ENCODE results near the gene DCXR. TPM values are rescaled to one million over a fixed set of nuclear protein-coding genes. Genes with fewer than 3 reads are reported as not detected.

Gene DCXR
- total and polyA plus RNA-seq, 2 of the 4 experiments (the other 2 are of a cell fraction) = 36.6 to 139 TPM

DNA sequence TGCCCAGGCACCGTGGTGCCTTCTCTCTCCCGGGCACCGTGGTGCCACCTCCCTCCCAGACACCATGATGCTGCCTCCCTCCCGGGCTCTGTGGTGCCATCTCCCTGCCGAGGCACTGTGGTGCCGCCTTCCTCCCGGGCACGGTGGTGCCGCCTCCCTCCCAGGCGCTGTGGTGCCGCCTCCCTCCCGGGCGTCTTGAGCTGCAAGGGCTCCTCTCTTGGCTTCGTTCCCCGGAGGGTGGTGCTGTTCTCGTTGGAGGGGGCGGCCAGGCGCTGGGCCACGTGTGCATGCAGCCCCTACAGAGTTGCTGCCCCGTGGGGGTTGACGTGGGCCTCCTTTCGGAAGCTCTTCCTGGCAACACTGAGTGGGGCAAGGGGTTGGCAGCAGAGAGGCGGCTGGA lies 23.1 kb downstream of the DCXR start:
- Histone ChIP-seq H3K79me1 (ENCODE audit: low read depth in 1 of 2, low read length in 2 of 2) (0 out of 4 replicates have a peak, but pooled peaks cover 0 to 3% of the 10 kb centered on the region in 2 experiments), H4K5ac (ENCODE audit: low read depth, low read length) (no peak overlapping the region), H3K9me1 (ENCODE audit: insufficient read depth, low read length) (no peaks in the 10 kb centered on the region), H3K56ac (ENCODE audit: extremely low read depth, insufficient read depth, low read length) (no peak overlapping the region), H4K91ac (ENCODE audit: insufficient read depth, low read depth, low read length) (no peak overlapping the region), H4K8ac (ENCODE audit: low read depth in 2 of 2, low read length in 2 of 2) (no peak overlapping the region), H2AK5ac (ENCODE audit: low read depth, low read length) (no peak overlapping the region), H2BK120ac (ENCODE audit: low read depth, low read length) (no peak overlapping the region), H3K9ac (ENCODE audit: low read depth, low read length) (no peak overlapping the region), H3K4me2 (ENCODE audit: low read depth, low read length) (no peak overlapping the region), H3K27me3 (ENCODE audit: control insufficient read depth, insufficient read depth, low read length) (no peaks in the 10 kb centered on the region), H3K18ac (ENCODE audit: low read depth, low read length) (no peak overlapping the region), H2BK5ac (ENCODE audit: low read depth, low read length, poor library complexity, severe bottlenecking) (no peak overlapping the region), H2BK15ac (ENCODE audit: low read depth, low read length) (no peak overlapping the region), H3K4me1 (ENCODE audit: control insufficient read depth, insufficient read depth, low read length) (no peaks in the 10 kb centered on the region), H3K36me3 (ENCODE audit: control insufficient read depth, insufficient read depth, low read length) (peaks cover 10% of the 10 kb centered on the region; the same call in 1 of the 2 replicates), H3K27ac (ENCODE audit: insufficient read depth, low read length) (no peak overlapping the region), H2BK20ac (ENCODE audit: low read depth, low read length) (no peak overlapping the region), H3K4me3 (ENCODE audit: insufficient read depth, low read depth, low read length) (no peak overlapping the region), H3K4ac (ENCODE audit: low read depth, low read length) (no peak overlapping the region), H3K14ac (replicated peaks; ENCODE audit: low read depth, low read length) (no peak overlapping the region), H3K9me3 (ENCODE audit: control insufficient read depth, insufficient read depth, low read length) (no peaks in the 10 kb centered on the region), H2AK9ac (replicated peaks; ENCODE audit: low read depth, low read length, poor library complexity) (no peak overlapping the region), H4K20me1 (ENCODE audit: insufficient read depth, low read length) (no peaks in the 10 kb centered on the region; the same call in 1 of the 2 replicates), H3K23ac (ENCODE audit: low read depth, low read length) (no peak overlapping the region), H2AFZ (replicated peaks; ENCODE audit: low read length, poor library complexity) (no peak overlapping the region)
- dilution Hi-C loops (cut with HindIII; ENCODE audit: low sequenced_read_pairs, unreplicated experiment) = no loop called here
- POLR2A ChIA-PET (ENCODE audit: unreplicated experiment) = no interaction called here
- in situ Hi-C loops (cut with MboI; ENCODE audit: low sequenced_read_pairs) = no loop called here
- CTCF ChIA-PET = no interaction called here
- no peak for DNase-seq
- ATAC-seq (ENCODE audit: low read depth) = no peak
- intact Hi-C loops (cut with micrococcal nuclease) = no loop called here
- WGBS, 2 experiments (ENCODE audit: extremely low coverage in 2 of 2, insufficient read length in 1 of 2) = 66% methylated on average over 7 of the region's 23 CpGs; no CpG with 5 or more reads in 1 of the 2 experiments
- TF ChIP-seq CHD1 (IDR thresholded peaks at IDR 0.05; ENCODE audit: low read depth, low read length) = no peak
- TF ChIP-seq, protein P1, sequence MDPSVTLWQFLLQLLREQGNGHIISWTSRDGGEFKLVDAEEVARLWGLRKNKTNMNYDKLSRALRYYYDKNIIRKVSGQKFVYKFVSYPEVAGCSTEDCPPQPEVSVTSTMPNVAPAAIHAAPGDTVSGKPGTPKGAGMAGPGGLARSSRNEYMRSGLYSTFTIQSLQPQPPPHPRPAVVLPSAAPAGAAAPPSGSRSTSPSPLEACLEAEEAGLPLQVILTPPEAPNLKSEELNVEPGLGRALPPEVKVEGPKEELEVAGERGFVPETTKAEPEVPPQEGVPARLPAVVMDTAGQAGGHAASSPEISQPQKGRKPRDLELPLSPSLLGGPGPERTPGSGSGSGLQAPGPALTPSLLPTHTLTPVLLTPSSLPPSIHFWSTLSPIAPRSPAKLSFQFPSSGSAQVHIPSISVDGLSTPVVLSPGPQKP (IDR thresholded peaks at IDR 0.05; ENCODE audit: borderline replicate concordance, low read depth, low read length) = no peak
- TF ChIP-seq BHLHE40 (IDR thresholded peaks at IDR 0.05; ENCODE audit: low read depth, low read length) = no peak
- TF ChIP-seq, protein P2, sequence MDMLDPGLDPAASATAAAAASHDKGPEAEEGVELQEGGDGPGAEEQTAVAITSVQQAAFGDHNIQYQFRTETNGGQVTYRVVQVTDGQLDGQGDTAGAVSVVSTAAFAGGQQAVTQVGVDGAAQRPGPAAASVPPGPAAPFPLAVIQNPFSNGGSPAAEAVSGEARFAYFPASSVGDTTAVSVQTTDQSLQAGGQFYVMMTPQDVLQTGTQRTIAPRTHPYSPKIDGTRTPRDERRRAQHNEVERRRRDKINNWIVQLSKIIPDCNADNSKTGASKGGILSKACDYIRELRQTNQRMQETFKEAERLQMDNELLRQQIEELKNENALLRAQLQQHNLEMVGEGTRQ (IDR thresholded peaks at IDR 0.05; ENCODE audit: low read depth, low read length) = no peak
- TF ChIP-seq, protein P3, sequence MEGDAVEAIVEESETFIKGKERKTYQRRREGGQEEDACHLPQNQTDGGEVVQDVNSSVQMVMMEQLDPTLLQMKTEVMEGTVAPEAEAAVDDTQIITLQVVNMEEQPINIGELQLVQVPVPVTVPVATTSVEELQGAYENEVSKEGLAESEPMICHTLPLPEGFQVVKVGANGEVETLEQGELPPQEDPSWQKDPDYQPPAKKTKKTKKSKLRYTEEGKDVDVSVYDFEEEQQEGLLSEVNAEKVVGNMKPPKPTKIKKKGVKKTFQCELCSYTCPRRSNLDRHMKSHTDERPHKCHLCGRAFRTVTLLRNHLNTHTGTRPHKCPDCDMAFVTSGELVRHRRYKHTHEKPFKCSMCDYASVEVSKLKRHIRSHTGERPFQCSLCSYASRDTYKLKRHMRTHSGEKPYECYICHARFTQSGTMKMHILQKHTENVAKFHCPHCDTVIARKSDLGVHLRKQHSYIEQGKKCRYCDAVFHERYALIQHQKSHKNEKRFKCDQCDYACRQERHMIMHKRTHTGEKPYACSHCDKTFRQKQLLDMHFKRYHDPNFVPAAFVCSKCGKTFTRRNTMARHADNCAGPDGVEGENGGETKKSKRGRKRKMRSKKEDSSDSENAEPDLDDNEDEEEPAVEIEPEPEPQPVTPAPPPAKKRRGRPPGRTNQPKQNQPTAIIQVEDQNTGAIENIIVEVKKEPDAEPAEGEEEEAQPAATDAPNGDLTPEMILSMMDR (conservative IDR thresholded peaks at IDR 0.05; ENCODE audit: low read depth, low read length) = no peak
- no peak for TF ChIP-seq RFX5 (IDR thresholded peaks at IDR 0.05; ENCODE audit: low read depth, low read length)
- TF ChIP-seq RAD21 (IDR thresholded peaks at IDR 0.05; ENCODE audit: low read length) = no peak
- no peak for TF ChIP-seq RCOR1 (IDR thresholded peaks at IDR 0.05; ENCODE audit: insufficient replicate concordance, low read length)
- no peak for TF ChIP-seq POLR2A (IDR thresholded peaks at IDR 0.05; ENCODE audit: low read depth, low read length)
- TF ChIP-seq SMC3 (IDR thresholded peaks at IDR 0.05; ENCODE audit: low read depth, low read length) = no peak
- no peak for TF ChIP-seq MAFK (IDR thresholded peaks at IDR 0.05; ENCODE audit: low read depth, low read length)
- TF ChIP-seq NFE2L2 (IDR thresholded peaks at IDR 0.05; ENCODE audit: low read depth, low read length) = no peak
- no peak for TF ChIP-seq CEBPB (IDR thresholded peaks at IDR 0.05; ENCODE audit: low read depth, low read length)
- no peak for TF ChIP-seq FOS (IDR thresholded peaks at IDR 0.05; ENCODE audit: low read depth, low read length)
- no peak for TF ChIP-seq MXI1 (IDR thresholded peaks at IDR 0.05; ENCODE audit: borderline replicate concordance, low read depth, low read length)
- no peak for TF ChIP-seq MAZ (IDR thresholded peaks at IDR 0.05; ENCODE audit: borderline replicate concordance, low read depth, low read length)
- no TSS peak for BruUV-seq (replicated peaks)

Data from IMR-90 (cell line).